Measurements from ENCODE around the gene BOK.
"Not testable (repeated sequence)": the region's sequence is repeated elsewhere in the genome, so short reads cannot be mapped to it uniquely, and the experiment has no call there.

The BOK gene

DNA sequence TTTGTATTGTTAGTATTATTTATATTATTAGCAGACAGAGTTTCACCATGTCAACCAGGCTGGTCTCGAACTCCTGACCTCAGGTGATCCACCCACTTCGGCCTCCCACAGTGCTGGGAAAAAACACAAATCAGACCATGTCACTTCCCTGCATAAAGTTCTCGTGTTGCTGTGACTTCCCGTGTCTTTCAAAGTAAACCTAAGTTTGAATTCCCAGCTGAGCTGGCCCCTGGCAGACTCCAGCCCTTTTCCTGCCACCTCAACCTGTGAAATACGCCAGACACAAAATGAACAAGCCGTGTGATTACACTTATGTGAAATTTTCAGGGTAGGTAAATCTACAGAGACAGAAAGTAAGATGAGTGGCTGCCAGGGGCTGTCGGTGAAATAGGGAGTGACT is 7.9 kb downstream of the BOK start:
- TF ChIP-seq, protein P1, sequence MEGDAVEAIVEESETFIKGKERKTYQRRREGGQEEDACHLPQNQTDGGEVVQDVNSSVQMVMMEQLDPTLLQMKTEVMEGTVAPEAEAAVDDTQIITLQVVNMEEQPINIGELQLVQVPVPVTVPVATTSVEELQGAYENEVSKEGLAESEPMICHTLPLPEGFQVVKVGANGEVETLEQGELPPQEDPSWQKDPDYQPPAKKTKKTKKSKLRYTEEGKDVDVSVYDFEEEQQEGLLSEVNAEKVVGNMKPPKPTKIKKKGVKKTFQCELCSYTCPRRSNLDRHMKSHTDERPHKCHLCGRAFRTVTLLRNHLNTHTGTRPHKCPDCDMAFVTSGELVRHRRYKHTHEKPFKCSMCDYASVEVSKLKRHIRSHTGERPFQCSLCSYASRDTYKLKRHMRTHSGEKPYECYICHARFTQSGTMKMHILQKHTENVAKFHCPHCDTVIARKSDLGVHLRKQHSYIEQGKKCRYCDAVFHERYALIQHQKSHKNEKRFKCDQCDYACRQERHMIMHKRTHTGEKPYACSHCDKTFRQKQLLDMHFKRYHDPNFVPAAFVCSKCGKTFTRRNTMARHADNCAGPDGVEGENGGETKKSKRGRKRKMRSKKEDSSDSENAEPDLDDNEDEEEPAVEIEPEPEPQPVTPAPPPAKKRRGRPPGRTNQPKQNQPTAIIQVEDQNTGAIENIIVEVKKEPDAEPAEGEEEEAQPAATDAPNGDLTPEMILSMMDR (IDR thresholded peaks at IDR 0.05): no peak
- peaks cover 11% of the 10 kb centered on the region for H3K27me3 ChIP-seq
- no peaks in the 10 kb centered on the region for H3K36me3 ChIP-seq
- no peak overlapping the region for H3K4me3 ChIP-seq (ENCODE audit: low read depth in 1 of 2, low read length in 1 of 2)
- H3K4me1 ChIP-seq (ENCODE audit: control insufficient read depth in 1 of 2, insufficient read depth in 1 of 2, low read depth in 1 of 2, low read length in 1 of 2): no peaks in the 10 kb centered on the region
- no peak overlapping the region for H3K27ac ChIP-seq
- no peaks in the 10 kb centered on the region for H3K9me3 ChIP-seq

DNA sequence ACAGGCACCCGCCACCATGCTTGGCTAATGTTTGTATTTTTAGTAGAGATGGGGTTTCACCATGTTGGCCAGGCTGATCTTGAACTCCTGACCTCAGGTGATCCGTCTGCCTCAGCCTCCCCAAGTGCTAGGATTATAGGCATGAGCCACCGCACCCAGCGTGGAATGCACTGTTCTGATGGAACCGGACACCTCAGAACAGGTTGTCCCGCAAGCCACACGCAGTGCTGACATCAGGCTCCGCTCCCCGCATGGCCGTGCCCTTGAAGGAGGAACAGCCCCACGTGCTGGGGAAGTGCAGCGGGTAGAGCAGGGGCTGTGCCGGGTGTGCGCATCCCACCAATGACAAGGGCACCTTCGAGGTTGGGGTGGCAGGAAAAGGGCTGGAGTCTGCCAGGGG is 8.7 kb downstream of the BOK start:
- H3K27me3 ChIP-seq; H3K27ac ChIP-seq; H3K9me3 ChIP-seq; H3K36me3 ChIP-seq; H3K4me3 ChIP-seq (ENCODE audit: low read depth in 1 of 2, low read length in 1 of 2); H3K4me1 ChIP-seq (ENCODE audit: control insufficient read depth in 1 of 2, insufficient read depth in 1 of 2, low read depth in 1 of 2, low read length in 1 of 2): not testable (repeated sequence)

DNA sequence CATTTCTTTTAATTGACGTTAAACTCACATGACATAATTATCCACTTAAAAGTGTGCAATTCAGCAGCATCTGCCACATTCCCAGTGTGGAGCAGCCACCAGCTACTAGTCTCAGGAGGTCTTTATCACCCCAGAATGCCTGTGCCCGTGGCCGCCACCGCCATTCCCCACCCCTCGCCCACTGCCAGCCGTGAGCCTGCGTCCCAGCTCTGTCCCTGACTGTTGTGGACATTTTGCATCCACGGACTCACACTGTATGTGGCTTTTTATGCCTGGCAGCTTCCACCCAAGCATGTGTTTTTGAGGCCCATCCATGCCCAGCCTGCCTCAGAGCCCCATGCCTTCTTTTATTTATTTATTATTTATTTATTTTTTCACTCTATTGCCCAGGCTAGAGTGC is 9.2 kb downstream of the BOK start:
- no peak overlapping the region for H3K27ac ChIP-seq
- H3K36me3 ChIP-seq: no peaks in the 10 kb centered on the region
- H3K4me3 ChIP-seq (ENCODE audit: low read depth in 1 of 2, low read length in 1 of 2): no peak overlapping the region
- TF ChIP-seq, protein P1 (IDR thresholded peaks at IDR 0.05): no peak
- peaks cover under 1% of the 10 kb centered on the region for H3K27me3 ChIP-seq
- H3K4me1 ChIP-seq (ENCODE audit: control insufficient read depth in 1 of 2, insufficient read depth in 1 of 2, low read depth in 1 of 2, low read length in 1 of 2): no peaks in the 10 kb centered on the region
- H3K9me3 ChIP-seq: no peaks in the 10 kb centered on the region

DNA sequence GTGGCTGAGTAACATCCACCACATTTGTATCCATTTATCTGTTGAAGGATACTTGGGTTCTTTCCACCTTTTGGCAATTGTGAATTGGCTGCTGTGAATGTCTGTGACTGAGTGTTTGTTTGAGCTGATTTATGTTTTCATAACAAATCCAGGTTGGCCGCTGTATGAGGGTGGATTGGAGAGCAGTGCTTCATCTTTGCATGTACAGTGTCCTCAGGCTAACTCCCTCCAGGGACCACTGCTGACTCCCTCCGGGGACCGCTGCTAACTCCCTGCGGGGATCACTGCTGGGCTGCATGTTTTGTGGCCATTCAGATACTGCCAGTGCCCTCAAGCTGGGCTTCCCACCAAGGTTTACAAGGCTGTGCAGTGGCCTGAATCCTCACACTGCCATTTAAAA is 10.2 kb downstream of the BOK start:
- no peaks in the 10 kb centered on the region for H3K9me3 ChIP-seq
- no peak overlapping the region for H3K4me3 ChIP-seq (ENCODE audit: low read depth in 1 of 2, low read length in 1 of 2)
- no peak overlapping the region for H3K27ac ChIP-seq
- no peaks in the 10 kb centered on the region for H3K27me3 ChIP-seq
- TF ChIP-seq, protein P1 (IDR thresholded peaks at IDR 0.05): no peak
- no peaks in the 10 kb centered on the region for H3K4me1 ChIP-seq (ENCODE audit: control insufficient read depth in 1 of 2, insufficient read depth in 1 of 2, low read depth in 1 of 2, low read length in 1 of 2)
- no peaks in the 10 kb centered on the region for H3K36me3 ChIP-seq

DNA sequence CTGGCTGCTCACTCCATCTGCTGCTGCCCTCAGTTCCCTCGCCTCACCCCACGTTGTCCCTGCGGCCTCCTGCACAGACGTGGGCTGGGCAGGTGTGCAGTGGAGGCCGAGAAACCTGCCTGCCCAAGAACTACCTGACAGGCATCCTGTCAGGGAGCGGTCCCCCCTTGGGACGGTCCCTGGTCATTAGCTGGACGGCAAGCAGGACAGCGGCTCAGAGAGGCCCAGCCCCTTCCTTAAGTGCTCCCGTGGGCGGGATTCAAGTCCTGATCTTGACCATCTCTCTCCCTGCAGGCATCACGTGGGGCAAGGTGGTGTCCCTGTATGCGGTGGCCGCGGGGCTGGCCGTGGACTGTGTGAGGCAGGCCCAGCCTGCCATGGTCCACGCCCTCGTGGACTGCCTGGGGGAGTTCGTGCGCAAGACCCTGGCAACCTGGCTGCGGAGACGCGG is 11.3 kb downstream of the BOK start:
- H3K36me3 ChIP-seq: no peaks in the 10 kb centered on the region

DNA sequence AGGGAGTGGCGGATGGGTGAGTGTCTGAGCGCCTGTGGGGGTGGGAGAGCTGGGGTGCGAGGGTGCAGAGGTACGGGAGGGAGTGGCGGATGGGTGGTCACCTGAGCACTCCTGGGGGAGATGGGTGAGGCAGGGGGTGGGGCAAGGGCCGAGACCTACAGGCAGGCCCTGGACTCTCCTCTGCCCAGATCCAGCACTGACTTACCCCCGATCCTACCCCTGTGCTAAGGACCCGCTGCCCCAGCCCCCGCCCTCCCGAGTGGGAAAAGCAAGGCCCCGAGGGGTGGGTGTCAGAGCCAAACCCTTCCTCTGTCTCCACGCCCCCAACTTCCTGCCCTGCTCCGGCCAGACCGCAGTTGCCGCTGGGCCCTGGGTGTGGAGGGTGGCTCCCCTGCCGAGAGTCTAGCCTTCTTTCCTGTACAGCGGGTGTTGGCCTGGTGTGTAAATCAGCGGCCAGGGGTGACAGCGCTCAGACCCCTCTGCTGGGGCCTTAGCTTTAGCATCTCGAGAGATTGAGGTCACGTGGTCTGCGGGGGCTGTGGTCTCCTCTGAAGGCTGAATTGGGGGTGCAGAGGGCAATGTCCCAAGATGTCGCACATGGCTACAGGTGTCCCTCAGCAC is 12.5 kb downstream of the BOK start:
- Histone ChIP-seq H3K4me1 (ENCODE audit: control insufficient read depth in 1 of 2, insufficient read depth in 1 of 2, low read depth in 1 of 2, low read length in 1 of 2) (no peaks in the 10 kb centered on the region), H3K9me3 (no peaks in the 10 kb centered on the region), H3K36me3 (no peaks in the 10 kb centered on the region), H3K27ac (no peak overlapping the region), H3K4me3 (ENCODE audit: low read depth in 1 of 2, low read length in 1 of 2) (no peak overlapping the region), H3K27me3 (no peaks in the 10 kb centered on the region)
- TF ChIP-seq, protein P1 (IDR thresholded peaks at IDR 0.05): no peak

More for the DNA sequence above, 11.3 kb downstream of the BOK start:
- Histone ChIP-seq H3K27ac (no peak overlapping the region), H3K4me3 (ENCODE audit: low read depth in 1 of 2, low read length in 1 of 2) (no peak overlapping the region), H3K27me3 (no peaks in the 10 kb centered on the region), H3K9me3 (no peaks in the 10 kb centered on the region), H3K4me1 (ENCODE audit: control insufficient read depth in 1 of 2, insufficient read depth in 1 of 2, low read depth in 1 of 2, low read length in 1 of 2) (no peaks in the 10 kb centered on the region)
- TF ChIP-seq, protein P1 (IDR thresholded peaks at IDR 0.05): no peak
